ENCODE data around the gene OR2AG1. TPM values are rescaled to one million over a fixed set of nuclear protein-coding genes. Genes with fewer than 3 reads are reported as not detected.
"Not testable (repeated sequence)": the region's sequence is repeated elsewhere in the genome, so short reads cannot be mapped to it uniquely, and the experiment has no call there.

Gene OR2AG1
- total RNA-seq, 2 donors from 2014 or later, result not detected

DNA sequence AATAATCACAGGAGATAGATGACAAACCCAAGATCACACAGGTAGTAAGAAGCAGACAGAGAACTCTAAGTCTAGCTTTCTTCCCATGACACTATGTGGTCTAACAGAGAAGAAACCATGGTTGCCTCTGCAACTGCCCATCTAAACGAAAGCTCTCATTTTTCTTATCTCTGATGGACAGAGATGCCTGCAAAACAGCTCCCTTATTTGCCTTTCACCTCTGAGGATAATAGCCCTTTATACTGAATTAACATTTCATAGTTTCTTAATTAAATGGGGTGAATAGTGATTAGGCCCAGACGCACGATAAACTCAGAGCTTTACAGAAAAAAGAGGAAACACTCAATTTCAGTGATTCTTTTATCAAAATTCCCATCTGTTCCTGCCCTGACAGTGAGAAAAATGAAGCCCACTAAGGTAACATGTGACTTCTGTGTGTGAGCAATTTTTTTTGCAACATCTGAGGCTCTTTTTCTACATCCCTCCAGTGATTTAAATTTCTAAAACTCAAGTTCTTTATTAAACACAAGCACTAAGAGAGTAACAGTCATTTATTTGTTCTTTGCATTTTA is 35.6 kb upstream of the OR2AG1 start:
- DNase-seq, result no peak
- peaks cover 0 to 1% of the 10 kb centered on the region in 2 donors for H3K36me3 Mint-ChIP-seq (ENCODE audit: insufficient read depth in 2 of 2)
- H3K9me3 Mint-ChIP-seq, result no peaks in the 10 kb centered on the region
- peak; percentile 23 to 38 for ATAC-seq (replicated peaks in 1 of 2)
- no peaks in the 10 kb centered on the region for H3K4me1 Mint-ChIP-seq (ENCODE audit: low read depth)
- no peak overlapping the region for H3K27ac Mint-ChIP-seq
- no peak overlapping the region for H3K4me3 Mint-ChIP-seq
- no peaks in the 10 kb centered on the region for H3K27me3 Mint-ChIP-seq (ENCODE audit: low read depth)

DNA sequence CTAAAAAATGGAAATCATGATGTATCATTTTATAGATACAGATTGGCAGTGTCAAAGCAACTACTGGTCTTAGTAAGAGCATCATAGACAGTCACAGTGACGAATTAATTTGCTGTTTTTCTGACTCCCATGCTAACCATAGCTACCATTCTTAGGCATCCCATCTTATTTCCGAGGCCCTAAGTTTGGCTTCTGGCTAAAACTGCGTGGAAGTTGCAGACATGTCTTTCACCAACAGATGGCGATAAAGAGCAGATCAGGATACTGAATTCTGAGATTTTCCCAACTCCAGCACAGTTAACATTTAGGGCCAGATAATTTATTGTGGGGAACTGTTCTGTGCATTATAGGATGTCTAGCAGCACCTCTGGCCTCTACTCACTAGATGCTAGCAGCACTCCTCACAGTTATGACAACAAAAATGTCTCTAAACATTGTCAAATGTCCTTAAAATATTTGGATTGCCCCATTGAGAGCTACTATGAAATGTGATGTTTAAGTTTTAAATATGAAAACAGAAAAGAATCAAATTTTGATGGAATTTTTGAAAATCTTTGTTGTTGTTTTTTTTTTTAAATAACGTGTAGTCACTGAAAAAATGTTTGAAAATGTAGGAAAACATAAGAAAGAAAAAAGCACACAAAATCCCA is 27.4 kb upstream of the OR2AG1 start:
- ATAC-seq (replicated peaks in 1 of 2) (peak; percentile 41 to 68), DNase-seq (peak in 1 of 2 donors; percentile 48)
- Mint-ChIP-seq H3K9me3 (no peaks in the 10 kb centered on the region), H3K27me3 (ENCODE audit: low read depth) (no peaks in the 10 kb centered on the region), H3K4me1 (ENCODE audit: low read depth) (peaks cover 12% of the 10 kb centered on the region), H3K4me3 (no peak overlapping the region), H3K36me3 (ENCODE audit: insufficient read depth in 2 of 2) (no peaks in the 10 kb centered on the region), H3K27ac (no peak overlapping the region)

DNA sequence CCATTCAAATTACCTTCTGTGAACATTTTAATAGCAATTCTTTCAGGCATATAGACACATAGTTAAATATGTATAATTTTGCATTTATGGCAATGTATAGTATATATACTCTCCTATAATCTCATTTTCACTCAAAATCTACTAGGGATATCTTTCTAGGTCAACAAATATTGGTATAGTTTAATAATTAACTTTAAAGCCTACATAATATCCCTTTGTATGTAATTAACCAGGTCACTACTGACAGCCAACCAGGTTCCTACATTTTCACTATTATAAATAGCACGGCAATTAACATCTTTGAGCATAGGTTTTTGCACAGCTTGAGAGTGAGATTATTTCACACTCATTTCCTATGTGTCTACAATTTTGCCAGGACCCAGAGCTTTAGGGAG is 26.9 kb upstream of the OR2AG1 start:
- ATAC-seq (replicated peaks in 1 of 2), result no peak
- Mint-ChIP-seq H3K36me3 (ENCODE audit: insufficient read depth in 2 of 2) (no peaks in the 10 kb centered on the region), H3K27me3 (ENCODE audit: low read depth) (no peaks in the 10 kb centered on the region), H3K4me1 (ENCODE audit: low read depth) (peaks cover 12% of the 10 kb centered on the region), H3K9me3 (no peaks in the 10 kb centered on the region), H3K27ac (no peak overlapping the region), H3K4me3 (no peak overlapping the region)
- DNase-seq, result no peak

DNA sequence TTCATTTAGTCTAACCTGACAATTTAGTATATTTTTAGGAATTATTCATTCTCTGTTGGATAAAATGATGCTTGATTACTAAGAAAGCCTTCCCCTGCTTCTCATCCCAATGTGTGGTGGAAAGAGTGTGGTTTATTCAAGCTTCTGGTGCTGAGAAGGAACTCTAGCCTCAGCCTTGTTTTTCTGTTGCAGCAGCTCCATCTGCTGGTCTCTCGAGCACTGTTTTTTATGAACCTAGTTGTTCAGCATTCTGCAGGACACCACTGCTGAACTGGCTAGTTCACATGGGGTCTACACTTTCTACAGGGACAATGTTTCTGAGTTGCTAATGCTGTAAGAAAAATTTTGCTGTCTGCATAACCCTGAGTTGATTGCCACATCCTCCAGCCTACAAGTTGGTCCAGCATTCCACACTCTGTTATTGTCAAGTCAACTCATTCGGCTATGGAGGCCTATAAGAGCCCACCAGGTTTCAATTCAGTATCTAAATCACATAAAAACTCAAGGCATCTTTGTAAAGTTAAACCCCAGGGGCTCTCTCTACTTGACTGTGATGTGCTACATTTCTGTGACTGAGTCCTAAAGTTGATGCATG is 25.4 kb upstream of the OR2AG1 start:
- Mint-ChIP-seq H3K27me3 (ENCODE audit: low read depth) (peaks cover 4% of the 10 kb centered on the region), H3K9me3 (no peaks in the 10 kb centered on the region), H3K36me3 (ENCODE audit: insufficient read depth in 2 of 2) (no peaks in the 10 kb centered on the region), H3K4me3 (no peak overlapping the region), H3K4me1 (ENCODE audit: low read depth) (peaks cover 12% of the 10 kb centered on the region), H3K27ac (no peak overlapping the region)
- DNase-seq (peak; percentile 48 to 50), ATAC-seq (replicated peaks in 1 of 2) (peak; percentile 72)

DNA sequence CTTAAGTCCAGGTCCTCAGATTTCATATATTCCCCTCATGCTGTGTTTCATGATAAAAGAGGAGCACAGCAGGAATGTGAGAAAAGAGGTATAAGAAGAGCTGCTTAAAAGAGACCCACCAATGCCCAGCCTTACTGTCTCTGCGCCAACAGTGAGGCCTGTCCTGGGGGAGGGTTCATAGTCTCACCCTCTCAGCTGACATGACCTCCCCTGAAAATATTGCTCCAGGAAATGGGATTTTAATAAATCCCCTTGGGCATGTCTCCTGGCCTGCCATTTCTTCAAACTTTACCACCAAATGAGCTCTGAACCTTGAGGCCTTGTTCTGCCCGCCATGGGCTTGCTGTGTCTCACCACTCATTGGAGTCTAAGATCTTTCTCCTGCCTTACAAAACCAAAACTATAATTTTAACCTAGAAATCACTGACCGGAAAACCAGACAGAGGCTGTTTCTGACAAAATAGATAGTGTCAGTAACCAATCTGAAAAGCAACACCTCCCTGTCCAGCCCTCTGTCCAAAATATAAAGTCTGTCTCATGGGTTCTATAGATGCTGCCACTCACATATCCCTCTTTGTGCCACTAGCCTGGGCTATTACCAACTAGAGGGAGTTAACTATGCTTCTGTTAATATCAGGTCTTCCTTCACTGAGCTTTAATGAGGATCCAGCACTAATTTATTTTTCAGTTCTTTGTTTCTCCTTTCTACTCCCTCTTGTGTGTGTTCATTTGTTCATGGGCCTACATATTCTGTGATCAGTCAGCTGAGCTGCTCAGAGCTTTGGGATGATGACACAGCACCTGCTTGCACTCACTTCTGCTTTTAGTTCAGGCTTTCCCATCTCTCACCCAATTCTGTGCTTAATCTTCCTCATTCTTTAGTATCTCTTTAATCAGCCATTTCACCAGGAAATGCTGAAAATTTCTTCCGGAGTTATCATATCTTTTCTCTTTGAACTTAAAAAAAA is 10.6 kb upstream of the OR2AG1 start, which contains the start of gene OR2AG2:
TSS of gene OR2AG2 (minus strand) at position 51 of the 968 bp plus-strand sequence. CDS start 3,019 bp downstream, outside the sequence.
- Mint-ChIP-seq H3K36me3 (ENCODE audit: insufficient read depth in 2 of 2) (no peaks in the 10 kb centered on the region), H3K27ac (no peak within 1 kb of the TSS), H3K9me3 (no peaks in the 10 kb centered on the region), H3K27me3 (ENCODE audit: low read depth) (no peaks in the 10 kb centered on the region), H3K4me3 (no peak within 1 kb of the TSS), H3K4me1 (ENCODE audit: low read depth) (peaks cover 4% of the 10 kb centered on the region)
- ATAC-seq (replicated peaks in 1 of 2), result no peak
- no peak for DNase-seq

DNA sequence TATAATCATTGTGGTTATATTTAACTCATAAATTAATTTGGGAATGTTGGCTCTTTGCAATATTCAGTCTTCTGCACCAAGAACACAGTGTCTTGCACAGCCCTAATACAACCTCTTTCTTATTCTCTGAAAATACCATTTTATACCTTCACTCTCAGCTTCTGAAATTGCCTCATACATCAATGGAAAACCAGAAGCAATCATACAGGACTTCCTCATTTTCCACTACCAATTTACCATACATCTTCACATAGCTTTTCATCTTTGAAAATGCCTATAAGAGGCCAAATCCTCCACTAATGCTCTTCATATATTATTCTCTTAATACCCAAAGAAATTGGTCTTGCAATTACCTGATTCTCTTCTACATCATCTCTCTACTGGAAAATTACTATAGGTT is 4.3 kb upstream of the OR2AG1 start:
- Mint-ChIP-seq H3K4me1 (ENCODE audit: low read depth) (no peaks in the 10 kb centered on the region), H3K27ac (no peak overlapping the region), H3K36me3 (ENCODE audit: insufficient read depth in 2 of 2) (no peaks in the 10 kb centered on the region), H3K27me3 (ENCODE audit: low read depth) (no peaks in the 10 kb centered on the region), H3K9me3 (no peaks in the 10 kb centered on the region), H3K4me3 (no peak overlapping the region)
- DNase-seq, result no peak
- no peak for ATAC-seq (replicated peaks in 1 of 2)

DNA sequence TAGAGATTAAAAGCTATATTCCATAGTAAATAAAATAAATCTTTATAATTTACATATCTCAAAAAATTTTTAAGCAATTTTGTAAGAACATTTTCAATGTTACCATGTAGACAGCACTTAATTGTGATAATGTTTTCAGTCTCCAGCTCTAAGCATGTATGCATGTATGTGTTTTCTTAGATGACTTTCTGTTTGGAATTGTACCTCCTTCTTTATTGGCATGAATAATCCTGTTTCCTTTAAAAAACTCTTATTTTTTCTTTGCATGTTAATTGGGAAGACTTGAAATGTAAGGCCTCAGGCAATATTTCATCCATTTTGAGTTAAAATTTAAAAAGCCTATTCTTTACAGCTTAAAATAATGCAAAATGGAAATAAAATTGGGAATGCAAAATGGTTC is 2.0 kb upstream of the OR2AG1 start:
- Mint-ChIP-seq H3K4me3 (no peak overlapping the region), H3K27ac (no peak overlapping the region), H3K36me3 (ENCODE audit: insufficient read depth in 2 of 2) (no peaks in the 10 kb centered on the region), H3K4me1 (ENCODE audit: low read depth) (no peaks in the 10 kb centered on the region), H3K9me3 (no peaks in the 10 kb centered on the region), H3K27me3 (ENCODE audit: low read depth) (no peaks in the 10 kb centered on the region)
- DNase-seq (no peak), ATAC-seq (replicated peaks in 1 of 2) (no peak)

DNA sequence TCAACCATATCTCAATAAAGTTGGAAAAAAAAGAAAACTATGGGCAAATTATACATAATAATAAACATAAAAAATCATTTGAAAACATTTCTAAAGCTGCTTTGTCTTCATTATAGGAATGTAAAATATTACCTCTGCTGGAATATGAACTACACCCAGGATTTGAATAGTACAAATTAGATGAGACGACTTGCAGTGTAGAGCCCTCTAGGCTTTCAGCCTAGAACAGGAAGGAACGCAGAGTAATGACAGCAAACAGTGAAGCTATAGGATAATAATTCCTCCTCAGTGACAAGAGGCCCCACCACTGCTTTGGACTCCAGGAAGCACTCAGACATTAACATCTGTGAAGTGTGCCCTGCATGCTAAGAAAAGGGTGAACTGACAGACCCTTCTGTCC is 7.7 kb downstream of the OR2AG1 start:
- no peak for DNase-seq
- no peaks in the 10 kb centered on the region for H3K27me3 Mint-ChIP-seq (ENCODE audit: low read depth)
- no peak overlapping the region for H3K27ac Mint-ChIP-seq
- no peaks in the 10 kb centered on the region for H3K36me3 Mint-ChIP-seq (ENCODE audit: insufficient read depth in 2 of 2)
- no peak overlapping the region for H3K4me3 Mint-ChIP-seq
- H3K9me3 Mint-ChIP-seq, result no peaks in the 10 kb centered on the region
- no peak for ATAC-seq (replicated peaks in 1 of 2)
- H3K4me1 Mint-ChIP-seq (ENCODE audit: low read depth), result no peaks in the 10 kb centered on the region

DNA sequence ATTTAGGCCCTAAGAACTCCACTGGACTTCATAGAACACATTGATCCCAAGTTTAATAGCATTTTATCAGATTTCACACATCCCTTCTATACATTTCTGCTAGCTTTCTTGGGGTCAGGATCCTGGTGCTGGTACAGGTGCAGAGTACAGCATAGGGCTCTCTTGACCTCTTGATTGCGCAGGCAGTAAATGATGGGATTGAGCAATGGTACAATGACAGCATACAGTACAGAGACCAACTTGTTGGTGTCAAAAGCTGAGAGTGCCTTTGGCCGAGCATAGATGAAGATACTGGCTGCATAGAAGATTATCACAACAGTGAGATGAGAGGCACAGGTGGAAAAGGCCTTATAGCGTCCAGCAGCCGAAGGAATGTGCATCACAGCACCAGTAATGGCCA is 11.8 kb downstream of the OR2AG1 start:
- H3K36me3 Mint-ChIP-seq (ENCODE audit: insufficient read depth in 2 of 2), result no peaks in the 10 kb centered on the region
- no peak overlapping the region for H3K4me3 Mint-ChIP-seq
- no peak for ATAC-seq (replicated peaks in 1 of 2)
- no peaks in the 10 kb centered on the region for H3K4me1 Mint-ChIP-seq (ENCODE audit: low read depth)
- H3K27me3 Mint-ChIP-seq (ENCODE audit: low read depth), result no peaks in the 10 kb centered on the region
- H3K9me3 Mint-ChIP-seq, result no peaks in the 10 kb centered on the region
- DNase-seq, result no peak
- no peak overlapping the region for H3K27ac Mint-ChIP-seq

DNA sequence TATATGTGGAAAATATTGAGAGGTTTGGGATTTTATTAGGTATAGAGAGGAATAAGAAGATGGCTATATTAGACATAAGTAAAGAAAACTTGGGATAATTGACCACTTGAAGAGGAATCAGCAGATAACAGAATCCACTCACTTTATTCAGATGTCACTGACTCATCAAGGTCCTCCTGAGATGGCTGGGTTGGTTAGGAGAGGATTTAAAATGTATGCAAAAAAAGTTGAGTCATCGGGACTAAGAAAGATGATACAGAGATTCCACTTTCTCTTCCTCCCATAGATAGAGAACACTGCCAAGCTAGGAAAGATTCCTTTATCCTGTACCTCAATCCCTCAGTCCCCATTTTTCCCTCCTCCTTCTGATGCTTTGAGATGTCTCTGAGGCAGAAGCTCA is 16.6 kb downstream of the OR2AG1 start, which contains the start of gene OR6A2:
TSS of gene OR6A2 (minus strand) at position 288 of the 400 bp plus-strand sequence. CDS start 3,981 bp downstream, outside the sequence.
- ATAC-seq (replicated peaks in 1 of 2) (no peak), DNase-seq (no peak)
- Mint-ChIP-seq H3K4me3 (no peak within 1 kb of the TSS), H3K9me3 (peaks cover 0 to 6% of the 10 kb centered on the region in 2 donors), H3K27ac (no peak within 1 kb of the TSS), H3K4me1 (ENCODE audit: low read depth) (no peaks in the 10 kb centered on the region), H3K27me3 (ENCODE audit: low read depth) (peaks cover 9% of the 10 kb centered on the region), H3K36me3 (ENCODE audit: insufficient read depth in 2 of 2) (no peaks in the 10 kb centered on the region)

DNA sequence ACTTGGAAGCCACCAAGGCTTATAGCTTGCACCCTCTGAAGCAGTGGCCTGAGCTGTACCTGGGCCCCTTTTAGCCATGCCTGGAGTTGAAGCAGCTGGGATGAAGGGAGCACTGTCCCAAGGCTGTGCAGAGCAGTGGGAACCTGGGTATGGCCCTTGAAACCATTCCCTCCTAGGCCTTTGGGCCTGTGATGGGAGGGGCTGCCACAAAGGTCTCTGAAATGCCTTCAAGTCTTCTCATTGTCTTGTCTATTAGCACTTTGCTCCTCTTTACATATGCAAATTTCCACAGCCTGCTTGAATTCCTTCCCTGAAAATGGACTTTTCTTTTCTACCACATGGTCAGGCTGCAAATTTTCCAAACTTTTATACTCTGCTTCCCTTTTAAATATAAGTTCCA is 18.3 kb downstream of the OR2AG1 start:
- H3K9me3 Mint-ChIP-seq; H3K27me3 Mint-ChIP-seq (ENCODE audit: low read depth); H3K36me3 Mint-ChIP-seq (ENCODE audit: insufficient read depth in 2 of 2); H3K4me1 Mint-ChIP-seq (ENCODE audit: low read depth); H3K4me3 Mint-ChIP-seq; ATAC-seq (replicated peaks in 1 of 2); H3K27ac Mint-ChIP-seq; DNase-seq: not testable (repeated sequence)

DNA sequence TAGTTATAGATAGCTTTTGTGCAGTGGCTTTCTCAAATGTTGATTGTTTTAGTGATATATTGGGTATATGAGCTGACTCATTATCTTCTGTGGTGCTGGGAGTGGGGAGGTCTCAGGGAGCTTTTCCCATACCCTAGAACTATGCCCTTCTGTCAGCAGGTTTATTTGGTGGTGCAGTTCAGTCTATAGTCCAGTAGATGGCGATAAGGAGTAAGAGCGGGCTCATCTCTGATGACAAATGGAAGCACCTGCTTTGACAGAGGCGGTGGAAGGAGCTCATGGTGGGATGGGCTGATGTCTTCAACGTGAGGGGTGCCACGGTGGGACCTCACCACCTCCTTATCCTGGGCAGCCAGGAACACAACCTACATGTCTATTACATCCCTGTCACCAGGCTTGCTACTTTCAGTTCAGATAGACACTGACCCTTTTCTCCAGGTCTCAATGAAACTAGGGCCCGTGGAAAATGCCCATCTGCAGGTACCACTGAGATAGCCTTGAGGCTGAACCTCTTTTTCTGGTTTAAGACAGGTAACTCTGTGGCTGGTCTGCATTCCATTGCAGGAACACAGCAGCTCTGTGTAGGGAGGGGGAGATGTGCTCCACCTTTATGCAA is 29.7 kb downstream of the OR2AG1 start:
- Mint-ChIP-seq H3K36me3 (ENCODE audit: insufficient read depth in 2 of 2) (no peaks in the 10 kb centered on the region), H3K9me3 (no peaks in the 10 kb centered on the region), H3K4me1 (ENCODE audit: low read depth) (no peaks in the 10 kb centered on the region), H3K27me3 (ENCODE audit: low read depth) (peaks cover 26% of the 10 kb centered on the region), H3K4me3 (no peak overlapping the region), H3K27ac (no peak overlapping the region)
- peak; percentile 72 to 79 for ATAC-seq (replicated peaks in 1 of 2)
- peak; percentile 29 to 50 for DNase-seq

All from activated T-cell treated with anti-CD3 and anti-CD28 coated beads, Interleukin-2, amount 50 U/mL, for 72 hours (primary cell).